Middle frontal gyrus (tissue), 1 donor: ENCODE results near the gene TMCC2.

ENCODE experiments used
- DNase-seq: peaks from one replicate; pipeline ENCODE4 v3.0.0-alpha.2; 2015; ENCODE audit warnings: low spot score; ENCODE audit errors: extremely low spot score

Gene TMCC2

GRCh38 chr1:205239078-205239477, 11.3 kb downstream of the TMCC2 start:
- DNase-seq: no peak

- no peak for DNase-seq
These were observed 12.4 kb downstream of the TMCC2 start for GRCh38 chr1:205240118-205240517.

- no peak for DNase-seq
These were observed 12.8 kb downstream of the TMCC2 start for GRCh38 chr1:205240569-205240968.

GRCh38 chr1:205241366-205242030, 13.8 kb downstream of the TMCC2 start:
- DNase-seq: no peak

GRCh38 chr1:205243350-205244191, 15.8 kb downstream of the TMCC2 start:
- no peak for DNase-seq

GRCh38 chr1:205244384-205244783, 16.6 kb downstream of the TMCC2 start:
- no peak for DNase-seq

GRCh38 chr1:205245096-205245495, 17.4 kb downstream of the TMCC2 start:
- DNase-seq: no peak

- no peak for DNase-seq
These were observed 18.8 kb downstream of the TMCC2 start for GRCh38 chr1:205246351-205247119.

- peak; percentile 53 for DNase-seq
These were observed 19.6 kb downstream of the TMCC2 start for GRCh38 chr1:205247130-205247921.

- no peak for DNase-seq
These were observed 21.3 kb downstream of the TMCC2 start for GRCh38 chr1:205248793-205249601.

GRCh38 chr1:205249651-205250050, 21.9 kb downstream of the TMCC2 start:
- no peak for DNase-seq

GRCh38 chr1:205250699-205251098, 23.0 kb downstream of the TMCC2 start:
- no peak for DNase-seq

GRCh38 chr1:205251576-205251975, 23.8 kb downstream of the TMCC2 start:
- no peak for DNase-seq

- peak; percentile 91 for DNase-seq
These were observed 28.4 kb downstream of the TMCC2 start for GRCh38 chr1:205255941-205256780.

- DNase-seq: no peak
These were observed 29.3 kb downstream of the TMCC2 start for GRCh38 chr1:205256951-205257625.

GRCh38 chr1:205257735-205258134, 30.0 kb downstream of the TMCC2 start:
- no peak for DNase-seq

- DNase-seq: no peak
These were observed 30.5 kb downstream of the TMCC2 start for GRCh38 chr1:205258261-205258691.

- DNase-seq: no peak
These were observed 31.0 kb downstream of the TMCC2 start for GRCh38 chr1:205258719-205259118.

- DNase-seq: no peak
These were observed 31.6 kb downstream of the TMCC2 start for GRCh38 chr1:205259324-205259832.
